GM19372 (cell line): ENCODE data around the gene ASXL1.

ENCODE experiments used
- ATAC-seq: cut with Tn5 transposase; IDR thresholded peaks from one replicate; pipeline ENCODE4 v1.9.1; 2021; ENCODE audit warnings: mild to moderate bottlenecking, low read depth, moderate library complexity; ENCODE audit not compliant: unreplicated experiment

The ASXL1 gene

DNA sequence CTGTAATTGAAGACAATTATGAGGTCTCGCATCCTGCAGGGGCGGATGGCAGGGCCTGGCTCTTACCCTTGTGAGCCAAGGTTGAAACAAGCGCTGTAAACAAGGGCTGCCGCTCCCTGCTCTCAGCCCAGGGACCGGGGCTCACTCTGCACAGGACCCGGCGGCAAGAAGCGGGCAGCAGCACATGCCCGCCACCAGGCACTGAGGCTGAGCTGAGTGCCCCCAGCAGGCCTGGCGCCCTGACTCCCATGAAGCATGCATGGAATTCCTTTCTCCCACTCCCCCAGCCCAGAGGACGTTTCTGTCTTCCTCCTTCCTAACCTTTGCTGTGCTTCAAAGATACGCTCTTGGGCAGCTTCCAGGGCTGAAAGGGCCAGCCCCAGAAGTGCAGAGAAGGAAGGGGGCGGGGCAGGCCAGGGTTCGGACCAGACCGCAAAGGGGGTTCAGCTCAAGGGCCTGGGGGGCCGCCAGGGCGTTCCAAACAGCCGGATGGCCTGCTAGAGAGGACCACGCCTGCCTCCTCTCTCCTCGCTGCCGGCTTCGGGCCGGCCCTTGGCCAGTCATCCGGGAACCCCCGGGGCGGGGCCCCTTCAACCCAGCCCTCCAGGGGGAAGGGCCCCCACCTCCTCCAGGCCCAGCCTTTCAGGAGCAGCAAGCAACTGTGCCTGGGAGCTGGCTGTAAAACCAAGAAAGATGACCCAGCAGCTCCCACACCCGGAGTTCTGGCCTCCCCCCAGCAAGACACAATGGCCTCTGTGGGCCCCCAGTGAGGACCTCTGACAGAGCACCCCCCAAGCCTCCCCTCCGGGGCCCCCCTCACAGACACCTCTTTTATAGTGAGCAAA is 117.1 kb downstream of the ASXL1 start:
- no peak for ATAC-seq

DNA sequence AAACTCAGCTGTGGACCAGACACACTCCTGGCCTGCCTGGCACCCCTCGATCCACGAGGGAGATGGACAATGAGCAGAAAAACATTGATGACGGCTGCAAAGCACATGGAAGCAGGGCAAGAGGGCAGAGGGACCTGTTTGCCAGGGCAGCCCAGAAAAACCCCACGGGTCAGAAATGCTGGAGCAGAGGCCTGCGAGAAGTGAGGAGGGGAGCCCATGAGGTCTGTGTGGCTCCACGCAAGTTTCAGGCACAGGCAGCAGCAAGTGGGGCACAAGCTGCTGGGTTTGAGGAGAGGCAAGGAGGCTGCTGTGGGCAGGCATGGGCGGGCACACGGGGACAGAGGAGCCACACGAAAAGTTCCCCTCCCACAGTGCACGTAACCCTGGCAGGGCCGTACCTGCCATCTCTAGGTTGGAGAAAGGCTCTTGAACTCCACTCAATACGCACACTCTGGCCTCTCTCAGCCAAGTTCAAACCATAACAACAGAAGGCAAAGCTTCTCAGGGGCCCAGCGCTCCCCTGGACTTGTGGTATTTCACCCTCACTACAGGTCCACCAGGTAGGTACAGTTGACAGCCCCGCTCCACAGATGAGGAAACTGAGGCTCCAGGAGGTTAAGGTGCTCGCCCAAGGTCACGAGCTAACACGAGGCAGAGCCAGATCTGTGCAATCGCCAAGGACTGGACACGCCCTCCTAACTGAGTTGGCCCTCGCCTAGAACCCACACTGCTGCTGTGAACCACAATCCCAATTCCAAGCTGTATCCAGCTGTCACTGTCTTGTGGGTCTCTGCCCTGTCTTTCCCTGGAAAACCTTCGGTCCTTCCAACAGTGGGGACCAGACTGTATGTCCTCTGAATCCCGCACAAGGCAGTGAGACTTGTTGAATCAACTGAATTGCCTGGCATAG is 118.8 kb downstream of the ASXL1 start:
- ATAC-seq = no peak

DNA sequence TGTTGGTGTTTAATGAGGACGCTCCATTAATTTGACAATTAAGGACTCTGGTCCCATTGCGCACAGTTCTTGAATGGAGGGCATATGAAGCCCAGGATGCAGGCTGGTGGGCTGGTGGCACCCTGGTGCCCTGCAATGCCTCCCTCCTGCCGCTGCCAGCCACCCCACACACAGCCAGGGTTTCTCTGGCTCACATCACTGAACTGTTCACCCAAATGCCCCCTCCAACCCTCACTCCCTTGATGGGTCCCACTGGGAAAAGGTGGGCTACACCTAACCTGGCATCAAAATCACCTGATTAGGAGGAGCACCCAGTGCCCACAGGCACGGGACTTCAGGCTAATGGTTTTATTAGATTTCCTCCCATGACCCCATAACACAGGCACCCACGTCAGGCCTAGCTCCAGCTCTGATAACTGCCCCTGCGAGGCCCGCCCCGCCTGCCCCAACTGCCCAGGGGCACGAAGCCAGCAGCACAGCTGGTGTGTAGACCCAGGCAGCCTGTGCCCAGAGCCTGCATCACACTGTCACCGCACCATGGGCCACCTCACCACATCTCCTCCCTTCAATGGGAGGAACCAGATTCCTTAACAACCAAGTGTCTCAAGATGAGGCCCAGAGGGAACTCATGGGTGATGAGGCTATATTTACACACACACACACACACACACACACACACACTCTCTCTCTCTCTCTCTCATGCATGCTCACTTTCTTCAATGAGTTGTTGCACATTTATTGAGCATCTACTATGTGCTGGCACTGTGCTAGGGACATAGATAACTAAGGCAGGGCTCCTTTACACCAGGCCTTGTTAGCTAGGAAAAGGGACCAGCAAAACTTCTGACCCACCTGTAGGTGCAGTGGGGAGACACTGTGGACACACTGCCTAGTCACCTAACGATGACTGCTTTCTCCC is 119.7 kb downstream of the ASXL1 start:
- ATAC-seq = no peak

GRCh38 chr20:32478576-32478975 is 120.4 kb downstream of the ASXL1 start:
- no peak for ATAC-seq

DNA sequence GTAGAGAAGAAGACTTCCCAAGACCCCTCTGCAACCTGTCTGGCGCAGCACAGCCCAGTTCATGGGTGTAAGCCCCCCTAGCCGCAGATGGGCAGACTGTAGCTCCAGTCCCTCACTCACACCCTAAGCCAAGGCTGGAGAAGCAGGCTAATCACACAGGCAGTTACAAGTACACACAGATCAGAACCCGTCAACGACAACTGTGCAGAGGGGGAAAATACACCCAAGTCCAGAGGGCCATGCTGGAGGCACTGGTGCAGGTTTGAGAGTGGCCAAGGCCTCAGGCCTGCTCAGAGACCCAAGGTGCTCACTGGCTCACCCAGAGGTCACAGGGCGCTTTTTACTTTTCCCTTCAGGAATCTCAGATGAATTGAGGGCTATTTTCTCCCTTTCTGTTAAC is 120.9 kb downstream of the ASXL1 start:
- no peak for ATAC-seq

GRCh38 chr20:32479697-32480171 is 121.6 kb downstream of the ASXL1 start:
- ATAC-seq = no peak

- ATAC-seq = no peak
Observed at GRCh38 chr20:32480371-32481241, 122.5 kb downstream of the ASXL1 start.

GRCh38 chr20:32481311-32482142 is 123.4 kb downstream of the ASXL1 start:
- no peak for ATAC-seq

DNA sequence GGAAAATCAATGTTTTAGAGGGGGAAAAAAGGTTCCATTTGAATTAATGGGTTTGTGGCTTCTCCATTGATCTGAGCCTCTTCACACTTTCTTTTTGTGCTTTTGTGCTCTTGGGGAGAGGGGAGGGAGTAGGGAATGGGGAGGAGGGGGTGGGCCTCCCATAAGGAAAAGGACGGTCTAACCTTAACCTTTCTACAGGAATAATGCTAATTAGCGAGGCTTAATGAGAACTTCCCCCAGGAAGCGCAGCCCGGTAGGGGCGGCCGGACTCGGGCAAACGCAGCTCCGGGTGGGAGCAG is 124.0 kb downstream of the ASXL1 start:
- no peak for ATAC-seq

- no peak for ATAC-seq
Observed at GRCh38 chr20:32482442-32483261, 124.5 kb downstream of the ASXL1 start.

DNA sequence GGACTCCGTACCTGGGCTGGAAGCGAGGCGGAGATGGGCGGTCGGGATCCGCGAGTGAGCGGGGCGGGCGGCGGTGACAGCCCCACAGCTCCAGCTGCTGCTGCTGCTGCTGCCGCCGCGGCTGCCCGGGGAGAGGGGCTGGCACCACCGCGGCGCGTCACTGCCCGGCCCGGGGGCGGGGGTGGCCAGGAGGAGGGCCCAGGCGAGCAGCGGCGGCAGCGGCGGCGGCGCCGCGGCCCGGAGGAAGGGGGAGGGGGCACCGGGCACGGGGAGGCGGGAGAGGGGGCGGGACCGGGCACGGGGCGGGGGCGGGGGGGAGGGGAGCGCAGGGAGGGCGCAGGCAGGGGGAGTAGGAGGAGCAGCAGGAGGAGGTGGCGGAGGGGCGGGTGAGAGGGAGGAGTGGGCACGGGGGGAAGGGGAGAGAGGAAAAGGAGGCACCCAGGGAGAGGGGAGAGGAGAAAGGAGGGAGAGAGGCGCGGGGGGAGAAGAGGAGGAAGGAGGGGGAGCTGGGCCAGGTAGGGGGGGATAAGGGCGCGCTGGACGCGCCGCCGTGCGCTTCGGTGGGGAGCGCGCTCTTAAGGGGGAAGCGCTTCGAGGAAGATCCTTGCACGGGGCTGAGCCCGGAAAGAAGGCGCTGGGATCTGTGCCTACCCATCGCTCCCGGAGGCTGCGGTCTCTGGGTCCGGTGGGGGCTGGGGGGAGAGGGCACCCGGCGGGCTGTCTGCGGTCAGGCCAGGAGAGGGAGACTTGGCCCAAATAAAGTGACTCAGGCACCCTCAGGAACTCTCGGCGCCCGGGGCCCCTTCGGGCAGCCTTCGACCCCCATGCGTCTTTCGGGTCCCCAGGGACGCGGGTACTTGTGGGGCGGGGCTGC is 125.5 kb downstream of the ASXL1 start:
- no peak for ATAC-seq

DNA sequence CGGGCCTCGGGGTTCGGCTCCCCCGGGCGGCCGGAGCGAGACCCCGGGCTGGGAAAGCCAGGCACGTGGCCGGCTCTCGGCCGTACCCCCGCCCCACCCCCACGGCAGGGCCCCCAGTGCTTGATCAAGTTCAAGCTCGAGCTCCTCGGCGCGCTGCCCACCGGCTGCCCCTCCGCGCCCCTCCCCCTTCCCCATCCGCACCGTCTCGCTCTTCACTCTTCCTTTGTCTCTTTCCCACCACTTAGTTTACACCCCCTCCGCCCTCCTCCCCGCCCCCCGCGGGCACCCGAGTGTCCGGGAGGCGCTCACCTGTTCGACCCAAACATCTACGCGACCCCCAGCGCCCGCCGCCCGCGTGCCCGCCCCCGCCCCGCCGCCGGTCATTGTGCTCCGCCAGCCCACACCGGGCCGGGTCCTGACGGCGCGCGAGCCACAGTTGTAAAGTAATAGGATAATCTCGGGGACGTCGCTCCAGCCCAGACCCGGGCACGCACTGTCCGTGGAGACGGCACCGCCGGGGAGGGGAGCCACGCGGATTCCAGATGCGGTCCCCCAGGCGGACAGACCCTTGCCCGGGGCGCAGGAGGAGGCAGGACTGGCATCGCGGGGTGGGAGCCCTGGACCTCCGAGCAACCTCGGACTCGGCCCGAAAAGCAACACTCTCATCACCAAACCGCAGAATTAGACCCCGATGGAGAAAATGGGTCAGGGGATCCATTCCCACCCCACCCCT is 126.3 kb downstream of the ASXL1 start:
- ATAC-seq = no peak

GRCh38 chr20:32484958-32485769 is 127.0 kb downstream of the ASXL1 start:
- ATAC-seq = no peak

- ATAC-seq = no peak
Observed at GRCh38 chr20:32485770-32486478, 127.8 kb downstream of the ASXL1 start.

GRCh38 chr20:32487381-32487780 is 129.2 kb downstream of the ASXL1 start:
- ATAC-seq = no peak
